ENCODE measurements around the gene ZBTB12.

The ZBTB12 gene

DNA sequence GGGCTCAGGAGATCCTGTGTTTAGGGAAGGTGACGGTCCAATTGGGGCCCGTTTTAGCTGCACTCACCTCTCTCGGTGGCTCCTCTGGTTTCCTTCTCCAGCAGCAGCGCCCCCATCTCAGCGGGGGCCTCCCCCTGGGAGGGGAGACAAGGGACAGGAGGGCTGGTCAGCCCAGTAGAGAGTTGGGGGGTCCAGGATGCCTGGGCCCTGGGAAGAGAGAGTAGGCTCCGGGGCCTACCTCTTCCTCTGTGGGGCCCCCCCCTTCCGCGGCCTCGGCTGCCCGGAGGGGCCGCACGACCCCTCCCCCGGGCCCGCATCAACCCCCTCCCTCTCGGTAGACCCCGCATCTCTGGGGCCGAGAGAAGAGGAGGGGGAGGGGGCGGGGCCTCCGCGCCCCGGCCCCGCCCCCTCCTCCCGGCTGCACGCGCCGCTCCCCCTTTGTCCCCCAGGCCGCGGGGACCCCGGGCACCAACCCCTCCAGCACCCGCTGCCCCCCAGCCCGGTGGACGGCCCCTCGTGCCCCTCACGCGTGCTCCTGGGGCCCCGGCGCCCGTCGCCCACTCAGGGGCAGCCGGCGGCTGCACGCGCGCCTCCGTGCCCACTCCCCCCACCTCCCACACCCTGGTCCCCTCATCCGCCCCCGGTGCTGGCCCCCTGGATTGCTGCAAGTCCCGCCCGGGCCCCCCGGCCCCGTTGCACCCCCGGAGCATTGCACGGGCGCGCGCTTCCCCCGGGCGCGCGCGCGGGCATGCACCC lies 4.9 kb downstream of the ZBTB12 start:
- no peak for DNase-seq

DNA sequence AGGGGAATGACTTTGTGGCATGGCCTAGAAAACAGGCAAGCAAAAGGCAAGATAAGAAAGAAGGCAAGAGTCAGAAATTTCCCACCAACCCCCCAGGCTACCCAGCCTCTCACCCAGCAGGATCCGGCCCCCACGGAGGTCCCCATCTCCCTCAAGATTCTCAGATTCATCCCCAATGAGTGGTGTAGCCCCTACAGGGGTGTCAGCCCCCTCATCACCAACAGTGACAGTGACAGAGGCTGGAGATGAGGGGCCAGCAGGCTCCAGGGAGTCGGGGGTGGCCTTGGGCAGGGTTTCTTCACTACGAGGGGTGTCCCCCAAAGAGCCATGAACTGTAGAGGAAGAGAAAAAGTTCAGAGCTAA lies 5.4 kb downstream of the ZBTB12 start:
- no peak for DNase-seq

DNA sequence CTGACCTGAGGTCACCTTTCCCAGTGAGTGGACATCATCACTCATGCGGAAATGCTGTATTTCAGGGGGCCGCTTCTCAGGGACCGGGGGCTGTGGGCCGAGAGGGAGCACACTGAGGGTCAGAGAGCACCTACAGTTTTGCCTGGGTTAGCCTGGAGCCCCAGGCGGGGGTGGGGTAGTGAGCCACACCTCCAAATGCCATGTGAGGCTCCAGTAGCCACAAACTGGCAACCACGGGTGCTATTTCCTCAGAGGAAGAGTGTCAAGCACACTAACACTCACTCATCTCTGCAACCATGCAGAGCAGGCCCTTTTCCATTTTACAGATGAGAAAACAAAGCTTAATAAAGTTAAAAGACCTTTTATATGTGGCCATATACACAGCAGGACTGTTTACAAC lies 9.1 kb downstream of the ZBTB12 start:
- DNase-seq: no peak

DNA sequence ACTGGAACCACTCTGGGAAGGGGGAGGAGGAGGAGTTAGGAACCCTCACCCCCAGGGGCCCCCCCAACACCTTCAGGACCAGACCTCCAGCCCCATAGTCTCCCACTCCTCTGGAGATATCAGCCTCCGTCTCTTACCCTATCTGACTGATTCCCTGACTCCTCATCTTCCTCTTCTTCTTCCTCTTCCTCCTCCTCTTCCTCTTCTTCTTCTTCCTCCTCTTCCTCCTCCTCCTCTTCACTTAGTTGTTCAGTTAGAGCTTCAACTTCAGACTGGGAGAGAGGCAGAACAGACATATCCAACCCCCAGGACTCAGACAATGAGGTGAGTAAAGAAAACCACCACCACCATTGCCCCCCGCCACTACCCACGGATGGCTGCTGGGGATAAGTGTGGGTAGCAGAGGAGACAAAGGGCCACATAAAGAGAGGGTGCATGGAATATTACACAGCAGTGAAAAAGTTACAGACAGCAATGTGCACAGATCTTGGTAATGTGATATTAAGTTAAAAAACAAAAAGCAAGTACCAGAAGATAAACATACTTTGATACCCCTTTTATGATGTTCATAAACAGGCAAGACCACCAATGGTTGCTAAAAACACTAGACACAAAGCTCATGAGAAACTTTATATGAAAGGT lies 12.4 kb downstream of the ZBTB12 start:
- DNase-seq: no peak

DNA sequence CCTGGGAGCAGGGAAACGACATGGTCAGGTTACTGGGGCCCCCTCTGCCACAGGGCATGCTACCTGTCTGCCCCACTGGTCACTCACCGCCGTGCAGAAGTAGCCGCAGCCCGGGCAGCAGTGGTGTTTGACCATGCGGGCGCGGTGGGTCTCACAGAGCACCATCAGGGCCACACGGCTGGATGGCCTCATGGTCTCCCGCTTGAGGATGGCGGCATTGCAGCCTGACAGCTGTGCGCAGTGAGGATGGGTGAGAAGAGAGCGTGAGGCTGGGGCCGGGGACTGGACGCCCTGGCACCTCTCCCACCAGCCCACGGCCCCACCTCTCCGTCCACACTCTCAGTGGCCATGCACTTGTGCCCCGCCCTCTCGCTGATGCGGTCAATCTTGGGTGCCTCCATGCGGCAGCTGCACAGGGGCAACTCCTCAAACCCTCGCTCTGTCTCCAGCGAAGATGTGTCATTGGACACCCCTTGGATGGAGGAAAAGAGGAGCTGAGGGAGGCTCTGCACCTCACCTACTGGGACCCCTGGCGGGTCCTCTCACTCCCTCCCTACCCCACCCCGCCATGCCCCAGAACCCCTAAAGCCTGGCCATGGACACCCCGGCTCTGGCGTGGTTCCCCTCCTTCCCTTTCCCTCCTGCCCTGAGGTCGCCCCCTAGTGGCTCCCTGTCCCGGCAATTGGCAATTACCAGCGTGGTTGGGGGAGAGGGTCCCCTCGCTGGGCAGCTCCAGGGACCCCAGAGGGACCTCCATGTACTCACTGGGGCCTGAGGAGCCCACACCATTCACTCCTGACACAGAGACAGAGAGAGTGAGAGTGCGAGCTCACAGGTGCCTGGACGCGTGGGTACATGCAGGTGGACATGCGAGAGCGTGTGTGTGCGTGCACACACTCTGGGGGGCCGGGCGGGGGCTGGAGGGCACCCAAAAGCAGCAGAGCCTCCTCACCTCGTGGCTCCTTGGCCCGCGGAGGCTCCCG lies 13.3 kb downstream of the ZBTB12 start:
- no peak for DNase-seq

DNA sequence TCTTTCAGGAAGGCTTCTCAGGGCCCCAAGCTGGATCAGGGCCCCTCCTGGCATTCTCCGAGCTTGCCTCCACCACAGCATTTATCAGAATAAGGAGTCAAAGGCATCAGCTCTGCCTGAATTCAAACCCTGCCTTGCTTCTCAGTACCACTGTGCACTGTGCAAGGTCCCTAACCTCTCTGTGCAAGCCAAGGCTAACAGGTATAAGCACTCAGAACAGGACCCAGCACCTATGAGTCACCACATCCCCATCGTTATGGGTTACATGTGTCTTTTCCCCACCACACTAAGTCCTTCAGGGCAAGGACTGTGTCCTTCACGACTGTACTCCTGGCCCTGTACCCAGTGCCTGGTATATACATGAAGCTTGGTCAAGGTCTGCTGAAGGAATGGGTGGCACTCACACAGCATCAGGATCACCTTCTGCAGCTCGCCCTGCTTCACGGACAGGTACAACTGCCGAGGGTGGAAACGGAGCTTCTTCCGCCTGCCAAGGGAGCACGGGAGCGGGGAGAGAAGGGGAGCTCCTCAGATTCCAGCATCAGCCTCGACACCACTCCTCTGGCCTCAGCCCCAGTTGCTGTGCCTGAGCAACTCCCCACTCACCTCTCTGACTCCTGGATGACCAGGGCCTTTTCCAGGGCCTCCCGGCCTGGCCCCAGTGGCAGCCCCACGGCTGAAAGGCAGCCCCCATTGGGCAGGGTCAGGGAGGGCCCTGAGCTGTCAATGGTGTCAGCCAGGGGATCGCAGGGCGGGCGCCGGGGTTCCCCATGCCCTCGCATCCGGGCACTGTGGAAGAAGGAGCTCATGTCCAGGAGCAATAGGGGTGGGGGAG lies 14.5 kb downstream of the ZBTB12 start:
- no peak for DNase-seq

DNA sequence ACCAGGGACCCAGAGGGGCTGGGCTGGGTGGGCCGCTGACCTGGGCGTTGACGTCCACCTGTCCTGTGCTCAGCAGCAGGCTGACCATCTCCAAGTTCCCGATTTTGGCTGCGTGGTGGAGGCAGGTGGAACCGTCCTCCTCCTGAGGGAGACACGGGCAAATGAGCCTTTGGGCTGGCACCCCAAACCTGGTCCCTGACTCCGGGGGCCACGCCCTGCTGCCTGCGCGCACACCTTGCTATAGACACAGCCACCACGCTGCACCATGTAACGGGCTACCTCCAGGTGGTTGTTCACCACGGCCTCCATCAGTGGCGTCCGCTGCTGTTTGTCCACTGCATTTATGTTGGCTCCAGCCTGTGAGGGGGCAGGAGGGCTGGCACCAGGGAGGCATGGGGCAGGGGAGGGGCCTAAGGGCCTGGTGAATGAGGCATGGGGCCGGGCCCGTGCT lies 15.3 kb downstream of the ZBTB12 start:
- DNase-seq: no peak

DNA sequence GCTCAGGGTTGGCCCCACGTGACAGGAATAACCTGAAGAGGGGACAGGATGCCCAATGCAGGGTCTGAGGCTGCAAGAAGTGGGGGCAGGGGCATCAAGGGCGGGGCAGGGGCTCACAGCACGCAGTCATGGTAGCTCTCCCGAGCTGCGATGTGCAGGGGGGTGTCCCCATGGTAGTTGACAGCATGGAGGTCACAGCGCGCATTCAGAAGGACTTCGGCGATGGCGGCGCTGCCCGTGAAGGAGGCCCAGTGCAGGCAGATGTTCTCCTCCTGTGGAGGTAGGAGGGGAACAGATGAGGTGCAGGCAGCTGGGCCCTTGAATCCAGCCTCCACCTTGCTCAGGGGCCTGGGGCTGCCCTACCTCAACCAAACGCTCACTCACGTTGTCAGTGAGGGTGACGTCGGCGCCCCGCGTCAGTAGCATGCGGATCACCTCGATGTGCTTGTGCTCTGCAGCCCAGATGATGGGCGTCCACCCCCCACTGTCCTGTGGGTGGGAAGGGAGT lies 17.3 kb downstream of the ZBTB12 start:
- DNase-seq: no peak

DNA sequence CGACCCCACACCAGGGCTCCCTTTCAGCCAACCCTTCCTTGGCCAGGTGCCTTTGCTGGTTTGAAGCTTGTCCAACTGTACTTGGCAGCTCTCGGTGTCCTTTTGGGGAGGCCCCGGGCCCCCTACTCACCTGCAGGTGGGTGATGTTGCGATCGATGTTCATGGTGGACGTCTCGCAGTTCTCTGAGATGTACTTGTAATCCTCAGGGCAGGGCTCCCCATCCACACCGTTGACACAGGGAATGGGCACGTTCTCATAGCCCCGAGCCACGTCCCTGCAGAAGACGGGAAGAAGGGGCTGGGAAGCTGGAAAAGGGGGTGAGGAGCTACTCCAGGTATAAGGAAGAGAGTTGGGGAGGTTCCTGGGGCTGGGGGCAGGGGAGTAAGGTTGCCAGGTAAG lies 18.2 kb downstream of the ZBTB12 start:
- DNase-seq: no peak

DNA sequence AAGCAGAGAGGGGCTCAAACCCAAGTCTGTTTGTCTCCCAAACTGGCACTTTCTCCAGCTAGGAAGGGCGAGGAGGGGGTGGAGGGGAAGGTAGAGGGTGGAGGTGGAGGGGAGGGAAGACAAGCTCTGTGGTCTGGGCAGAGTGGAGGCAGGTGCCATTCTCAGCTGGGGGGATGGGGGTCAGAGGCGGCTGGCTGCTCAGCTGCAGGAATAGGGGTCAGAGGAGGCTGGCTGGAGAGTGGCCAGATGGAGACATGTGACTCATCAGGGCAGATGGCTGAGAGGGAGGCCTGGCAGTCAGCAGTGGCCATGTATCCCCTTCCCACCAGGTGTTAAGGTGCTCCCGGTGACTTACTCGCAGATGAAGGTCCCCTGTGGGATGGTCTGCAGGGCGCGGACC lies 19.5 kb downstream of the ZBTB12 start:
- DNase-seq: no peak

DNA sequence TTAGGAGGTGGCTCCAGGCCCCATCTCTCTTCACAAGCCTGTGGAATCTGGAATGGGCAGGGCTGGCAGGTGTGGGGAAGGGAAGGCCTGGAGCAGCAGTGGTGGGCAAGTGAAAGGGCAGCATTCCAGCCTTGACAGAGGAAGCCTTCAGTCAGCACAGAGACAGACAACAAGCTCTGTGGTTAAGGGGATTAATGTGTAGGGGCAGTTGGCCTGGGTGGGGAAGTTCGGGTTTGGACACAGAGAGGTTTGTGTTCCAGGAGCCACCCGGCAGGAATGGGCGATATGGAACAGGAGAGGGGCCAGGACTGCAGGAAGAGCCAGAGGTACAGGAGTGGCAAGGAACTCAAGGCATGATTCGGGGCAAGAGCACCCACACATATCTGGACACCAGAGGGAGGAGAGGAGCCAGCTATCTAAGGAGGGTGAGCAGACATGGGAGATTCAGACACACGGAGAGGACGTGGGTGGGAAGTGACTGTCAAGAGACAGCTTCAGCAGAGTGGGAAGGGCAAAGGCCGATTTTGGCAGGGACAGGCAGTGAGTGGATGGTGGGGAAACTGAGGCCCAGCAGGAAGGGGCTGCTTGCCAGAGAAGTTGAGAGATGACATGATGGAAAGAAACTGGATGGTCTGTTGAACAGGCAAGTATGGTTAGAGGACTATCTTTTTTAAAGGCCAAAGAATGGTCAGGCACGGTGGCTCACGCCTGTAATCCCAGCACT lies 20.6 kb downstream of the ZBTB12 start:
- DNase-seq: no peak

DNA sequence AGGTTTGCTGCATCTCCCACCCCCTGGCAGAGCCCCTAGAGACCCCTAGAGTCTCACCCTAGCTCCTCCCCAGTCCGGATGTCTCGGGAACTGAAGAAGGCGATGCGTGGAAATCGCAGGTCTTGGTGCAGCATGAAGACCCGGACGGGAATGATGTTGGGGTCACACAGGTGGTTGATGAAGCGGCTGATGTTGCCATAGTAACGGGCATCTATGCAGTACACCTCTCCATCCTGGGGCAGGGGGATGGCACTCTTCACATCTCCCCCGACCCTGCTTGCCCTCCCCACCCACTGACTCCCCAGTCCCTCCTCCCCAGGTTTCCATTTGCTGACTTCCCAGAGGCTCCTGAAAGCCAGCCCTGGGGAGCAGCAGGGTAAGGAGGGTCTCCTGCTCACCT lies 21.3 kb downstream of the ZBTB12 start:
- DNase-seq: no peak

DNA sequence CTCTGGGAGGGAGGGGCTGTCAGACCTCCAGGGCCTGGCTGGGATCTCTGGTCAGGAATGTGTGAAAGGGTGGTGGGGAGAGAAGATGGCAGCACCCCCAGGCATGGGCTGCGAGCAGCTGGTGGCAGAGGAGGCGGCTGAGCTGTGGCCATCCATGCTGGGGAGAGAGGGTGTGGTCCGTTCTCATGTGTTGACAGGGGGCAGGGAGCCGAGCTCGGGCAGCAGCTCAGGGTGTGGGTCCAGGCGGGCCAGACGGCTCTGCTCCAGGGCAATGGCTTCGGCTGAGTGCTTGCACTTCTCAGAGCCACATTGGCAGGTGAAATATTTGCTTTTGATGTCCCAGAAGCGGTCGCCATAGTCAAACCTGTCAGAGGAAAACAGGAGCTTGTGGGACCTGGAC lies 22.0 kb downstream of the ZBTB12 start:
- no peak for DNase-seq

DNA sequence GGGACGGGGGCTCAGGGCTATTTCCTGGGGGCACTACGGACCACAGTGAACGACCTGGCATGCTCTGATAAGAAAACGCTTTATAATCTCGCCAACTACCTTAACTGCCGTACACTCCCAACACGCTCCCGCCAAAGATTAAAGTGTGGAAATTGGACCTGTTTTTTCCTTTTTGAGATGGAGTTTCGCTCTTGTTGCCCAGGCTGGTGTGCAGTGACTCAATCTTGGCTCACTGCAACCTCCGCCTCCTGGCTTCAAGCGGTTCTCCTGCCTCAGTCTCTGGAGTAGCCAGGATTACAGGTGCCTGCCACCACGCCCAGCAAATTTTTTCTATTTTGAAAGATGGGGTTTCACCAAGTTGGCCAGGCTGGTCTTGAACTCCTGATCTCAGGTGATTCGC lies 22.7 kb downstream of the ZBTB12 start:
- DNase-seq: no peak

DNA sequence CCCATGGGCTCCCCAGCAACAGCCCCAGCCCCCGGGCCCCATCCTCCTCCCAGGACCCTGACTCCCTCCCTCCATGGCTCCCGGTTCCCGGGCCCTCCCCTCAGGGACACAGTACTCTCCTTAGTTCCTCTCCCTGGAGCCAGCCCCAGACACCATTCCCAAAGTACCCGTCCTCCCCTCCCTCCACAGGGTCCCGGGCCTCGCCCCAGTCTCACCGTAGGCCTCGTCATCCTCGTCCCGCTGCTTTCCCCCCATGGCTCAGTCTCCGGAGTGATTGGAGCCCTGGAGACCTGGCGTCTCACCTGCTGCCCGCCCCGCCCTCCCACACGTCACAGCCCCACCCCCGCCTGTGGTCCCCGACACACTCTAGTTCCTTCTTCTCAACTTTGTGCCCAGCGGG lies 23.2 kb downstream of the ZBTB12 start, which contains the start of gene SLC44A4:
Gene SLC44A4, minus strand, starts transcription at position 272 of the 400 bp plus-strand sequence. Its CDS starts 17 bp downstream, at position 255.
- DNase-seq: no peak

DNA sequence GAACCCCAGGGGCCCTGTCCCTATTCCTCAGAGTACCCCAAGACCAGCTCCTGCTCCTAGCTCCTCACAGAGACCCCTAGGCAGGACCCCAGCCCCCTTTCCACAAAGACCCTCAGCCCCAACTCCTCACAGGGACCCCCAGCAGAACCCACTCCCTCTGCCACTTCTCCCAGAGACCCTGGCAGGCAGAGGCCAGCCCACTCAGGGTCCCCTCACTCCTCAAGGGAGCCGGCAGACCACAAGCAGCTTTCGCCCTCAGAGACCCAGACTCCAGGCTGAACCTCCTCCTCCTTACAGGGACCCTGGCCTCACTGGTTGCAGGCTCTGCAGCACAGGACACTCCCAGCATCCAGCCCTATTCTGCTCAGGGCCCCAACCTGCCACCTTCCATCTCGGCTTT lies 23.7 kb downstream of the ZBTB12 start:
- DNase-seq: no peak

DNA sequence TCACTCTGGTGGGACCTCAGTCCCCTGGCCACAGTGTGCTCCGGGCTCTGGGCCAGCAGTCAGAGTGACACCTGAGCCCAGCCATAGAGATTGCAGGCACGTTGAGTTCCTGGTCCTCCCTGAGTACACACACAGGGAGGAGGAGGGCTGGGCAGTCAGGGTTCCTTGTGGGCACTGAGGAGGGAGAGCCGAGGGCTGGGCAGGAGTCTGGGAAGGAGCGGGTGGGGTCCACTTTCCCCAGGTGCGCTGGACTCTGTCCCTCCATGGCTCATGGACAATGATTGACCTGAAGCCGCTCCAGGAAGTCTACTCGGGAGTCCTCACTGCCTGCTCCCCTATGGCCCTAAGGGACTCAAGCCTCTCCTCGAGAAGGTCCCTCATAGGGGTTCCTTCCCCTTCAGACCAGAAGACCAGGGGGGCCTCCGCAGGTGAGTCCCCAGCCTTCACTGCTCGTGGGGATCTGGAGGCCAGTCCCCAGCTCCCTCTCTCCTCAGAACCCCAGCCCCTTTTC lies 24.2 kb downstream of the ZBTB12 start:
- DNase-seq: no peak

DNA sequence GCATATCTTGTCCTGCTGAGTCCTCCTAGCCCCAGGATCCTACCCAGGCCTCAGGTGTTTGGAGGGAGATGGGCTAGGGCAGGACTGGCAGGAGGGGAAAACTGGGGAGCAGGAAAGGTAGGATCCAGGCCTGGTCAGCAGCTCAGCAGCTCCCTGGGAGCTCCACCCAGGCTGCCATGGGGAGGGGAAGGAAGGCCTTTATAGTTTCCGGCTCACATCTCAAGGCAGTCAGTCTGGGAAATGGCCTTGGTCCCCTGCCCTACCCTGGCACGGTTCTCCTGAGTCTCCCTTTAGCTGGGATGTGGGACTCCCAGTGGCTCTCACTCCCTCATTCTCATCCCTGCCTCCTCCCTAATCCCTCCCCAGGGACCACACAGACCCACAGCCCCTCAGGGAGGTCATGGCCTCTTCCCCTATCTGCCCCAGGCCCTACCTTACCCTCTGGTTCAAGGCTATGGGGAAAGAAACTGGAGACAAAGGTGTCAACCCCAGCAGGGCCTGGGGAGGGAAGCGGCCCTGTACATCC lies 24.7 kb downstream of the ZBTB12 start:
- no peak for DNase-seq

DNA sequence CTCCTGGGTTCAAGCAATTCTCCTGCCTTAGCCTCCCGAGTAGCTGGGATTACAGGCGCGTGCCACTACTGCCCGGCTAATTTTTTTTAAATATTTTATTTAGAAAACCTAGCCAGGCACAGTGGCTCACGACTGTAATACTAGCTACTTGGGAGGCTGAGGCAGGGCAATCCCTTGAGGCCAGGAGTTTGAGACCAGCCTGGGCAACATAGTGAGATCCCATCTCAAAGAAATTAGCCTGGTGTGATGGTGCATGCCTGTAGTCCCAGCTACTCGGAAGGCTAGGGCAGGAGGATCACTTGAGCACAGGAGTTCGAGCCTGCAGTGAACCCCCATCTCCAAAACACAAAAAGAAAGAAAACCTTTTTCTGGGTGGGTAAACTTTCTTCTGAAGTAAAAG lies 25.5 kb downstream of the ZBTB12 start:
- no peak for DNase-seq

DNA sequence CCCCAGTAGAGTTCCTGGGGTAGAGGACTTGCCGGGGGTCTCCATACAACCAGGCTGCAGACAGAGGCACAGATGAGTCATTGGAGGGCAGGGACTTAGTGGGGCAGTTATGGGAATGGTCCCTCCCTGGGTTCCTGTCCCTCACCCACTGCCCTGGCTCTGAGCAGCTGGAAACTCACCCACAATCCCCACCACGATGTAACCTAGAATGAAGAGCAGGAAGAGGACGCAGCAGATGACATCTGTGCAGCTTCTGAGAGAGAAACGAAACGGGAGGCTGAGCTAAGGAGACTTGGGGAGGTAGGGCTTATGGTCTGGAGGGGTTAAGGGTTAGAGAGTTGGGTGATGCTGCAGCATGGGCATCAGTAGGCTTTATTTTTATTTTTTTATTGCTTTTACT lies 26.0 kb downstream of the ZBTB12 start:
- DNase-seq: no peak

All from NCI-H748 treated with DMSO at 0.1 percent for 48 hours (cell line).